Keratinocyte (primary cell): ENCODE data around the gene TNP1. TPM values are rescaled to one million over a fixed set of nuclear protein-coding genes. Genes with fewer than 3 reads are reported as not detected.

Experiments used
- DNase-seq: peaks from one replicate; pipeline ENCODE4 v3.0.0-alpha.2; 2011; ENCODE audit warnings: low read depth, missing footprints, low spot score
- FAIRE-seq: peaks from 2 replicates; lab custom pipeline; 2011; peaks lifted over from hg19 to GRCh38; lab: Jason Lieb, UNC
- H2AFZ ChIP-seq: 2 replicates; pipeline ENCODE4 v1.6.0; 2012; ENCODE audit warnings: low read length, control low read depth, inconsistent platforms; ENCODE audit not compliant: control insufficient read depth
- H3K27ac ChIP-seq: 2 replicates; pipeline ENCODE4 v1.5.1; 2011; ENCODE audit warnings: low read length; ENCODE audit not compliant: control insufficient read depth, insufficient read depth
- H3K27me3 ChIP-seq: 3 replicates; pipeline ENCODE4 v1.6.0; 2011; ENCODE audit warnings: low read length; ENCODE audit not compliant: control insufficient read depth, insufficient read depth; ENCODE audit errors: extremely low read depth
- H3K36me3 ChIP-seq, 2 experiments: 2 replicates in 1 of 2; 3 replicates in 1 of 2; pipeline ENCODE4 v1.5.1; 2011; ENCODE audit warnings: low read length in 2 of 2, mild to moderate bottlenecking in 1 of 2; ENCODE audit not compliant: control insufficient read depth in 2 of 2, insufficient read depth in 2 of 2; ENCODE audit errors: extremely low read depth in 1 of 2
- H3K4me1 ChIP-seq: 3 replicates; pipeline ENCODE4 v1.5.1; 2011; ENCODE audit warnings: low read length; ENCODE audit not compliant: control insufficient read depth, insufficient read depth; ENCODE audit errors: extremely low read depth
- H3K4me2 ChIP-seq: 3 replicates; pipeline ENCODE4 v1.6.0; 2011; ENCODE audit warnings: low read depth, low read length; ENCODE audit not compliant: control insufficient read depth, insufficient read depth; ENCODE audit errors: extremely low read depth
- H3K4me3 ChIP-seq, 3 experiments: fragments of 200-600 bp in 1 of 3; sonication (generic) in 1 of 3; 2 replicates in 2 of 3; 3 replicates in 1 of 3; pipeline ENCODE4 v1.5.1; 2011 to 2016; ENCODE audit warnings: low read length in 3 of 3, mild to moderate bottlenecking in 3 of 3, control low read depth in 2 of 3, inconsistent platforms in 1 of 3, low read depth in 1 of 3, mixed read lengths in 1 of 3, mixed run types in 1 of 3, moderate library complexity in 1 of 3; ENCODE audit not compliant: control insufficient read depth in 2 of 3, insufficient read depth in 2 of 3; ENCODE audit errors: extremely low read depth in 1 of 3
- H3K79me2 ChIP-seq: 2 replicates; pipeline ENCODE4 v1.6.0; 2012; ENCODE audit warnings: low read length; ENCODE audit not compliant: control insufficient read depth, insufficient read depth
- H3K9ac ChIP-seq: 3 replicates; pipeline ENCODE4 v1.6.0; 2011; ENCODE audit warnings: low read length; ENCODE audit not compliant: control insufficient read depth, insufficient read depth; ENCODE audit errors: extremely low read depth
- H3K9me1 ChIP-seq: 3 replicates; pipeline ENCODE4 v1.6.0; 2011; ENCODE audit warnings: low read length; ENCODE audit not compliant: control insufficient read depth, insufficient read depth; ENCODE audit errors: extremely low read depth
- H3K9me3 ChIP-seq: 2 replicates; pipeline ENCODE4 v1.5.1; 2012; ENCODE audit warnings: low read depth, low read length; ENCODE audit not compliant: control insufficient read depth
- H4K20me1 ChIP-seq: 3 replicates; pipeline ENCODE4 v1.6.0; 2011; ENCODE audit warnings: low read length; ENCODE audit not compliant: control insufficient read depth, insufficient read depth; ENCODE audit errors: extremely low read depth
- EZH2 ChIP-seq: IDR thresholded peaks from one replicate; pipeline ENCODE4 v1.6.1; 2012; ENCODE audit warnings: inconsistent platforms, mild to moderate bottlenecking, low read length, moderate library complexity
- dilution Hi-C: fragments of 300-500 bp; cut with MboI; formaldehyde crosslinking; loops from one replicate; pipeline ENCODE4 v1.7.0; 2020; ENCODE audit warnings: low sequenced_read_pairs; ENCODE audit not compliant: extremely low pct_ligation_motif_present
- polyA plus RNA-seq, 5 experiments: library from polyadenylated mRNA; depleted of rRNA in 3 of 5; stranded (reverse) in 3 of 5; stranded (forward) in 1 of 5; unstranded in 1 of 5; fragments of >200 nt; gene quantifications; 1 replicate in 1 of 5; 2 replicates in 3 of 5; 3 replicates in 1 of 5; pipeline versions ENCODE4 v1.2.1 to v1.2.3, GENCODE V29; 2011 to 2012; ENCODE audit warnings: missing spikeins in 2 of 5, low read depth in 1 of 5, low replicate concordance in 1 of 5
- TF ChIP-seq, protein P1 (sequence below), 3 experiments: IDR thresholded peaks in 1 of 3; conservative IDR thresholded peaks in 1 of 3; optimal IDR thresholded peaks in 1 of 3; 2 replicates in 2 of 3; 3 replicates in 1 of 3; pipeline versions ENCODE3 to v1.5.1; 2011; ENCODE audit warnings: low read length in 3 of 3, mild to moderate bottlenecking in 3 of 3, moderate library complexity in 2 of 3, control low read depth in 1 of 3, inconsistent platforms in 1 of 3; ENCODE audit not compliant: insufficient read depth in 2 of 3; ENCODE audit errors: extremely low read depth in 1 of 3

Gene TNP1
- polyA plus RNA-seq, 1 donor (not counting 4 experiments of a cell fraction or from before 2014, with no cell fraction given), result not detected

DNA sequence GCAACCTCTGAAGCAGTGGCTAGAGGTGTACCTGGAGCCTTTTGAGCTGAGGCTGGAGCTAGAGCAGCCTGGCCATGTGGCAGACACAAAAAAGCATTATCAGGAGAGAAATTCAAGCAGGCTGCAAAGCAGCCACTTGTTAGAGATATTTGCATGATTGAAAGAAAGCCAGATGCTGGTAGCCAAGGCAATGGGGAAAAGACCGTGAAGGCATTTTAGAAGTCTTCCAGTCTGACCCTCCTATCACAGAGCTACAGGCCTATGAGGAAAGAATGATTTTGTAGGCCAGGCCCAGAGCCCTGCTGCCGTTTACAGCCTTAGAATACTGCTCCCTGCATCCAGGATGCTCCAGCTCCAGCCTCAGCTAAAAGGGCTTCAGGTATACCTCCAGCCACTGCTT, 41.4 kb upstream of the TNP1 start:
- H3K9me3 ChIP-seq, result no peaks in the 10 kb centered on the region
- H3K9ac ChIP-seq, result no peak overlapping the region
- H3K27me3 ChIP-seq, result no peaks in the 10 kb centered on the region
- TF ChIP-seq, protein P1, sequence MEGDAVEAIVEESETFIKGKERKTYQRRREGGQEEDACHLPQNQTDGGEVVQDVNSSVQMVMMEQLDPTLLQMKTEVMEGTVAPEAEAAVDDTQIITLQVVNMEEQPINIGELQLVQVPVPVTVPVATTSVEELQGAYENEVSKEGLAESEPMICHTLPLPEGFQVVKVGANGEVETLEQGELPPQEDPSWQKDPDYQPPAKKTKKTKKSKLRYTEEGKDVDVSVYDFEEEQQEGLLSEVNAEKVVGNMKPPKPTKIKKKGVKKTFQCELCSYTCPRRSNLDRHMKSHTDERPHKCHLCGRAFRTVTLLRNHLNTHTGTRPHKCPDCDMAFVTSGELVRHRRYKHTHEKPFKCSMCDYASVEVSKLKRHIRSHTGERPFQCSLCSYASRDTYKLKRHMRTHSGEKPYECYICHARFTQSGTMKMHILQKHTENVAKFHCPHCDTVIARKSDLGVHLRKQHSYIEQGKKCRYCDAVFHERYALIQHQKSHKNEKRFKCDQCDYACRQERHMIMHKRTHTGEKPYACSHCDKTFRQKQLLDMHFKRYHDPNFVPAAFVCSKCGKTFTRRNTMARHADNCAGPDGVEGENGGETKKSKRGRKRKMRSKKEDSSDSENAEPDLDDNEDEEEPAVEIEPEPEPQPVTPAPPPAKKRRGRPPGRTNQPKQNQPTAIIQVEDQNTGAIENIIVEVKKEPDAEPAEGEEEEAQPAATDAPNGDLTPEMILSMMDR (optimal IDR thresholded peaks at IDR 0.05 in 1 of 3, IDR thresholded peaks at IDR 0.05 in 1 of 3, conservative IDR thresholded peaks at IDR 0.05 in 1 of 3; ENCODE audit: extremely low read depth in 1 of 3, insufficient read depth in 2 of 3, low read length in 3 of 3), result no peak
- no peak for TF ChIP-seq EZH2
- H3K9me1 ChIP-seq, result no peaks in the 10 kb centered on the region
- dilution Hi-C loops, result no loop called here
- no peak overlapping the region for H3K27ac ChIP-seq
- H4K20me1 ChIP-seq, result no peaks in the 10 kb centered on the region
- no peaks in the 10 kb centered on the region for H3K79me2 ChIP-seq
- no peaks in the 10 kb centered on the region for H3K36me3 ChIP-seq
- H3K4me1 ChIP-seq, result no peaks in the 10 kb centered on the region
- no peak for FAIRE-seq
- no peak overlapping the region for H3K4me3 ChIP-seq
- DNase-seq, result no peak
- H2AFZ ChIP-seq, result no peak overlapping the region
- H3K4me2 ChIP-seq, result no peak overlapping the region

DNA sequence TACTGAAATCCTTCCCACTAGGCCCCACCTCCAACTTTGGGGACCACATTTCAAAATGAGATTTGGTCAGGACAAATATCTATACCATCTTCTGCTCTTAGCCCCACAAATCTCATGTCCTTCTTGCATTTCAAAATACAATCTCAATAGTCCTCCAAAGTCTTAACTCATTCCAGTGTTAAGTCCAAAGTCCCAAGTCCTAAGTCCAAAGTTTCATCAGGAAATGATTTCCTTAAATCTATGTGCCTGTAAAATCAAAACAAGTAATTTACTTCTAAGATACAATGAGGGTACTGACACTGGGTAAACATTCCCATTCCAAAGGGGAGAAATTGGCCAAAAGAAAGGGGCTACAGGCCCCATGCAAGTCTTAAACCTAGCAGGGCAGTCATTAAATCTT, 40.5 kb upstream of the TNP1 start:
- dilution Hi-C loops, result no loop called here
- Histone ChIP-seq H3K4me1 (no peaks in the 10 kb centered on the region), H3K36me3 (no peaks in the 10 kb centered on the region), H3K27me3 (no peaks in the 10 kb centered on the region), H3K9ac (no peak overlapping the region), H3K27ac (no peak overlapping the region), H4K20me1 (no peaks in the 10 kb centered on the region), H3K79me2 (no peaks in the 10 kb centered on the region), H3K4me2 (no peak overlapping the region), H3K9me1 (no peaks in the 10 kb centered on the region), H3K9me3 (no peaks in the 10 kb centered on the region), H3K4me3 (no peak overlapping the region), H2AFZ (no peak overlapping the region)
- TF ChIP-seq EZH2, result no peak
- TF ChIP-seq, protein P1 (optimal IDR thresholded peaks at IDR 0.05 in 1 of 3, IDR thresholded peaks at IDR 0.05 in 1 of 3, conservative IDR thresholded peaks at IDR 0.05 in 1 of 3; ENCODE audit: extremely low read depth in 1 of 3, insufficient read depth in 2 of 3, low read length in 3 of 3), result no peak
- DNase-seq (no peak), FAIRE-seq (no peak)
